GM21786 (cell line): ENCODE data around the gene DKC1.

Experiments
- ATAC-seq: cut with Tn5 transposase; IDR thresholded peaks from one replicate; pipeline ENCODE4 v1.9.1; 2021; ENCODE audit not compliant: unreplicated experiment

DKC1 gene

GRCh38 chrX:154735695-154736393, 26.8 kb upstream of the DKC1 start:
- ATAC-seq, result no peak

GRCh38 chrX:154737136-154737535, 25.5 kb upstream of the DKC1 start:
- ATAC-seq, result no peak

- ATAC-seq, result no peak
Observed at GRCh38 chrX:154738011-154738738, 24.5 kb upstream of the DKC1 start.

- no peak for ATAC-seq
Observed at GRCh38 chrX:154739952-154740465, 22.7 kb upstream of the DKC1 start.

GRCh38 chrX:154742613-154743012, 20.1 kb upstream of the DKC1 start:
- ATAC-seq, result no peak

- peak; percentile 57 for ATAC-seq
Observed at GRCh38 chrX:154748712-154749339, 13.8 kb upstream of the DKC1 start.

- ATAC-seq, result no peak
Observed at GRCh38 chrX:154749856-154750255, 12.8 kb upstream of the DKC1 start.

GRCh38 chrX:154750301-154751202, 12.1 kb upstream of the DKC1 start, which contains the start of gene GAB3:
GAB3 (minus strand) TSS chrX:154751077; CDS start chrX:154751025, 52 bp downstream.
- ATAC-seq, result peak; percentile 47

- peak; percentile 17 for ATAC-seq
Observed at GRCh38 chrX:154751203-154751668, 11.4 kb upstream of the DKC1 start.

- ATAC-seq, result no peak
Observed at GRCh38 chrX:154751669-154752271, 10.9 kb upstream of the DKC1 start.

- no peak for ATAC-seq
Observed at GRCh38 chrX:154758696-154759095, 4.0 kb upstream of the DKC1 start.

GRCh38 chrX:154761977-154762536, 607 bp upstream of the DKC1 start:
- ATAC-seq, result no peak

GRCh38 chrX:154774622-154775021, 12.0 kb downstream of the DKC1 start:
- no peak for ATAC-seq

GRCh38 chrX:154775419-154776349, 13.0 kb downstream of the DKC1 start:
- ATAC-seq, result no peak

- no peak for ATAC-seq
Observed at GRCh38 chrX:154776753-154777152, 14.1 kb downstream of the DKC1 start.

- ATAC-seq, result no peak
Observed at GRCh38 chrX:154779261-154779660, 16.6 kb downstream of the DKC1 start.

- no peak for ATAC-seq
Observed at GRCh38 chrX:154780968-154781367, 18.3 kb downstream of the DKC1 start.

- ATAC-seq, result no peak
Observed at GRCh38 chrX:154784149-154784995, 21.7 kb downstream of the DKC1 start.
